ENCODE data around the gene CUZD1. TPM values are rescaled to one million over a fixed set of nuclear protein-coding genes. Genes with fewer than 3 reads are reported as not detected.

The CUZD1 gene
- polyA plus RNA-seq, 2 donors = 0.32 to 1.3 TPM

- Histone ChIP-seq H3K27me3 (ENCODE audit: control insufficient read depth in 1 of 2, insufficient read depth in 2 of 2, low read length in 2 of 2) (no peaks in the 10 kb centered on the region), H3K9me3 (ENCODE audit: control insufficient read depth in 2 of 2, insufficient read depth in 1 of 2, low read depth in 1 of 2, low read length in 1 of 2) (no peaks in the 10 kb centered on the region), H3K36me3 (ENCODE audit: control insufficient read depth in 2 of 2, insufficient read depth in 2 of 2, low read length in 1 of 2) (peaks cover 0 to 2% of the 10 kb centered on the region in 2 donors), H3K27ac (ENCODE audit: low read depth in 2 of 2, low read length in 1 of 2) (no peak overlapping the region), H3K4me1 (ENCODE audit: control insufficient read depth in 2 of 2, insufficient read depth in 2 of 2, low read length in 1 of 2) (no peaks in the 10 kb centered on the region), H3K4me3 (ENCODE audit: low read depth in 1 of 2, low read length in 2 of 2) (no peak overlapping the region)
- WGBS, 2 donors = 90 to 92% methylated on average over 1 of the region's 1 CpG
These were observed 11.2 kb upstream of the CUZD1 start for GRCh38 chr10:122856902-122857301.

GRCh38 chr10:122855745-122856144 is 10.1 kb upstream of the CUZD1 start:
- Histone ChIP-seq H3K4me3 (ENCODE audit: low read depth in 1 of 2, low read length in 2 of 2) (no peak overlapping the region), H3K36me3 (ENCODE audit: control insufficient read depth in 2 of 2, insufficient read depth in 2 of 2, low read length in 1 of 2) (peaks cover 0 to 2% of the 10 kb centered on the region in 2 donors), H3K4me1 (ENCODE audit: control insufficient read depth in 2 of 2, insufficient read depth in 2 of 2, low read length in 1 of 2) (no peaks in the 10 kb centered on the region), H3K9me3 (ENCODE audit: control insufficient read depth in 2 of 2, insufficient read depth in 1 of 2, low read depth in 1 of 2, low read length in 1 of 2) (no peaks in the 10 kb centered on the region), H3K27me3 (ENCODE audit: control insufficient read depth in 1 of 2, insufficient read depth in 2 of 2, low read length in 2 of 2) (no peaks in the 10 kb centered on the region), H3K27ac (ENCODE audit: low read depth in 2 of 2, low read length in 1 of 2) (no peak overlapping the region)
- WGBS, 2 donors = 69 to 80% methylated on average over 3 of the region's 3 CpGs

GRCh38 chr10:122854648-122855047 is 9.0 kb upstream of the CUZD1 start:
- Histone ChIP-seq H3K27ac (ENCODE audit: low read depth in 2 of 2, low read length in 1 of 2) (no peak overlapping the region), H3K36me3 (ENCODE audit: control insufficient read depth in 2 of 2, insufficient read depth in 2 of 2, low read length in 1 of 2) (peaks cover 0 to 4% of the 10 kb centered on the region in 2 donors), H3K4me3 (ENCODE audit: low read depth in 1 of 2, low read length in 2 of 2) (no peak overlapping the region), H3K9me3 (ENCODE audit: control insufficient read depth in 2 of 2, insufficient read depth in 1 of 2, low read depth in 1 of 2, low read length in 1 of 2) (no peaks in the 10 kb centered on the region), H3K4me1 (ENCODE audit: control insufficient read depth in 2 of 2, insufficient read depth in 2 of 2, low read length in 1 of 2) (no peaks in the 10 kb centered on the region), H3K27me3 (ENCODE audit: control insufficient read depth in 1 of 2, insufficient read depth in 2 of 2, low read length in 2 of 2) (no peaks in the 10 kb centered on the region)
- 85% methylated on average over 5 of the region's 5 CpGs for WGBS, 2 donors

GRCh38 chr10:122853665-122854313 is 8.1 kb upstream of the CUZD1 start:
- no peak overlapping the region for H3K4me3 ChIP-seq (ENCODE audit: low read depth in 1 of 2, low read length in 2 of 2)
- 86 to 87% methylated on average over 1 of the region's 1 CpG for WGBS, 2 donors
- peaks cover 0 to 4% of the 10 kb centered on the region in 2 donors for H3K36me3 ChIP-seq (ENCODE audit: control insufficient read depth in 2 of 2, insufficient read depth in 2 of 2, low read length in 1 of 2)
- no peaks in the 10 kb centered on the region for H3K4me1 ChIP-seq (ENCODE audit: control insufficient read depth in 2 of 2, insufficient read depth in 2 of 2, low read length in 1 of 2)
- no peak overlapping the region for H3K27ac ChIP-seq (ENCODE audit: low read depth in 2 of 2, low read length in 1 of 2)
- no peaks in the 10 kb centered on the region for H3K9me3 ChIP-seq (ENCODE audit: control insufficient read depth in 2 of 2, insufficient read depth in 1 of 2, low read depth in 1 of 2, low read length in 1 of 2)
- no peaks in the 10 kb centered on the region for H3K27me3 ChIP-seq (ENCODE audit: control insufficient read depth in 1 of 2, insufficient read depth in 2 of 2, low read length in 2 of 2)

DNA sequence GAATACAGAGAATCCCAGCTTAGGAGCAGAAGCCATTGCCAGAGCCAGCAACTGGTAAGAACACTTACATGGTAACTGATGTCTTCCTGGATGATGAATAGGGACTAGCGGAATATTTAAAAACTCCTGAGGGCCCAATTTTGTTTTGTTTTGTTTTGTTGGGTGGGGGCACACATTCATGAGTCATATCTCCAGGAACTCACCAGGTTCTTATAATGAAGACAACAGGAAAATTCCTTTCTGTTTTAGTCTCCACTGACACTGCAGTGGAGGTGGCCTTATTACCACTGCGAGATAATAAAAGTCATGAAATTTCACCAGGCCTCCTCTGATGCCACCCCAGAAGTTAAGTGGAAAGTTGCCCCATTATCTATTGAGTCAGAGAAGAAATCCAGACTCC is 6.6 kb upstream of the CUZD1 start:
- 85 to 86% methylated on average over 2 of the region's 2 CpGs for WGBS, 2 donors
- H3K27ac ChIP-seq (ENCODE audit: low read depth in 2 of 2, low read length in 1 of 2) = no peak overlapping the region
- H3K4me1 ChIP-seq (ENCODE audit: control insufficient read depth in 2 of 2, insufficient read depth in 2 of 2, low read length in 1 of 2) = no peaks in the 10 kb centered on the region
- no peaks in the 10 kb centered on the region for H3K9me3 ChIP-seq (ENCODE audit: control insufficient read depth in 2 of 2, insufficient read depth in 1 of 2, low read depth in 1 of 2, low read length in 1 of 2)
- H3K27me3 ChIP-seq (ENCODE audit: control insufficient read depth in 1 of 2, insufficient read depth in 2 of 2, low read length in 2 of 2) = no peaks in the 10 kb centered on the region
- H3K36me3 ChIP-seq (ENCODE audit: control insufficient read depth in 2 of 2, insufficient read depth in 2 of 2, low read length in 1 of 2) = peaks cover 0 to 7% of the 10 kb centered on the region in 2 donors
- no peak overlapping the region for H3K4me3 ChIP-seq (ENCODE audit: low read depth in 1 of 2, low read length in 2 of 2)

DNA sequence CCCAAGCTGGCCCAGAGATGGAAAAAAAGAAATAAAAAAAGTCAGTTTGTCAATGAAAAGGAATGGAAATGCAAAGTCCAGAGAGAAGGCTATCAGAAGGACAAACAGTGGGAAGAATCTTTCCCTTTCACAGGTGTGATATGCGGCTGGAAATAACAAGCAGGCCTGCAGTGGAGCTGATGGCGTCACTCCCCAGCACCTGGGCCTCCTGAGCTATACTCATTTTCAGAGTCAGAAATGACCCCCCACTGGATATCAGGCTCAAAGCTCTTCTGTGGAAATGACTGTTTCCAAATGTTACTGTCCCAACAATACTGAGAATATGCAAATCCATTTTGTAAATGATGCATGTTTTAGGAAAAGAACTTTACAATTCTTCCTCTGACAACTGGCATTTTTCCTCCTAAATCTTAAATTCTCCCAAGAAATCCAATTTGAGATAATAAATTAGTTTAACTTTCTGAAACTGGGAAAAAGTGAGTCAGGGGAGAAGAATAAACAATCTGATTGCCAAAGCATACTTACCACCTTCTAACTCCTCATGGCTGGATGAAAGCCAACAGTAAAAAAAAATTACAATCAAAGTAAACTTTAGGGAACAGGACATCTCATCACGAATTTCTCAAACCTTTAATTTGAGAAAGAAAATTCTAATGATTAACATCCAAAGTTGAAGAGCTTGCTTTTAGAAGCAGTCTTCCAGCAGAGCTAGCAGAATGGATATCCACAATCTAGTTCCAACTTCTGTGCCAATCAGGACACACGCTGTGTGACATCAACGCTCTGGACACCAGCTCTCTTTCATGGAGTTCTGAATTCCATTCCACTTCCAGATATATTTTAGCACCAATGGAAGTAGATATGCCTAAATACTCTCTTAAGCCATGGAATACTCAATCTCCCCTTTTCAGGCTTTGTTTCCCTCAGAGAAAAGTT is 5.3 kb upstream of the CUZD1 start:
- Histone ChIP-seq H3K36me3 (ENCODE audit: control insufficient read depth in 2 of 2, insufficient read depth in 2 of 2, low read length in 1 of 2) (peaks cover 0 to 7% of the 10 kb centered on the region in 2 donors), H3K27me3 (ENCODE audit: control insufficient read depth in 1 of 2, insufficient read depth in 2 of 2, low read length in 2 of 2) (no peaks in the 10 kb centered on the region), H3K4me3 (ENCODE audit: low read depth in 1 of 2, low read length in 2 of 2) (no peak overlapping the region), H3K9me3 (ENCODE audit: control insufficient read depth in 2 of 2, insufficient read depth in 1 of 2, low read depth in 1 of 2, low read length in 1 of 2) (no peaks in the 10 kb centered on the region), H3K4me1 (ENCODE audit: control insufficient read depth in 2 of 2, insufficient read depth in 2 of 2, low read length in 1 of 2) (no peaks in the 10 kb centered on the region), H3K27ac (ENCODE audit: low read depth in 2 of 2, low read length in 1 of 2) (no peak overlapping the region)
- WGBS, 2 donors = 72 to 81% methylated on average over 5 of the region's 5 CpGs

GRCh38 chr10:122849900-122850605 is 4.4 kb upstream of the CUZD1 start:
- Histone ChIP-seq H3K36me3 (ENCODE audit: control insufficient read depth in 2 of 2, insufficient read depth in 2 of 2, low read length in 1 of 2) (peaks cover 0 to 7% of the 10 kb centered on the region in 2 donors), H3K4me3 (ENCODE audit: low read depth in 1 of 2, low read length in 2 of 2) (no peak overlapping the region), H3K9me3 (ENCODE audit: control insufficient read depth in 2 of 2, insufficient read depth in 1 of 2, low read depth in 1 of 2, low read length in 1 of 2) (no peaks in the 10 kb centered on the region), H3K27me3 (ENCODE audit: control insufficient read depth in 1 of 2, insufficient read depth in 2 of 2, low read length in 2 of 2) (no peaks in the 10 kb centered on the region), H3K27ac (ENCODE audit: low read depth in 2 of 2, low read length in 1 of 2) (no peak overlapping the region), H3K4me1 (ENCODE audit: control insufficient read depth in 2 of 2, insufficient read depth in 2 of 2, low read length in 1 of 2) (no peaks in the 10 kb centered on the region)
- 73 to 85% methylated on average over 12 of the region's 12 CpGs for WGBS, 2 donors

GRCh38 chr10:122849090-122849489 is 3.4 kb upstream of the CUZD1 start:
- no peaks in the 10 kb centered on the region for H3K4me1 ChIP-seq (ENCODE audit: control insufficient read depth in 2 of 2, insufficient read depth in 2 of 2, low read length in 1 of 2)
- H3K27ac ChIP-seq (ENCODE audit: low read depth in 2 of 2, low read length in 1 of 2) = no peak overlapping the region
- H3K4me3 ChIP-seq (ENCODE audit: low read depth in 1 of 2, low read length in 2 of 2) = no peak overlapping the region
- no peaks in the 10 kb centered on the region for H3K9me3 ChIP-seq (ENCODE audit: control insufficient read depth in 2 of 2, insufficient read depth in 1 of 2, low read depth in 1 of 2, low read length in 1 of 2)
- WGBS, 2 donors = 69 to 78% methylated on average over 2 of the region's 2 CpGs
- no peaks in the 10 kb centered on the region for H3K27me3 ChIP-seq (ENCODE audit: control insufficient read depth in 1 of 2, insufficient read depth in 2 of 2, low read length in 2 of 2)
- peaks cover 0 to 7% of the 10 kb centered on the region in 2 donors for H3K36me3 ChIP-seq (ENCODE audit: control insufficient read depth in 2 of 2, insufficient read depth in 2 of 2, low read length in 1 of 2)

GRCh38 chr10:122847782-122848604 is 2.3 kb upstream of the CUZD1 start:
- Histone ChIP-seq H3K27me3 (ENCODE audit: control insufficient read depth in 1 of 2, insufficient read depth in 2 of 2, low read length in 2 of 2) (no peaks in the 10 kb centered on the region), H3K9me3 (ENCODE audit: control insufficient read depth in 2 of 2, insufficient read depth in 1 of 2, low read depth in 1 of 2, low read length in 1 of 2) (no peaks in the 10 kb centered on the region), H3K4me1 (ENCODE audit: control insufficient read depth in 2 of 2, insufficient read depth in 2 of 2, low read length in 1 of 2) (no peaks in the 10 kb centered on the region), H3K27ac (ENCODE audit: low read depth in 2 of 2, low read length in 1 of 2) (no peak overlapping the region), H3K4me3 (ENCODE audit: low read depth in 1 of 2, low read length in 2 of 2) (no peak overlapping the region), H3K36me3 (ENCODE audit: control insufficient read depth in 2 of 2, insufficient read depth in 2 of 2, low read length in 1 of 2) (peaks cover 0 to 7% of the 10 kb centered on the region in 2 donors)
- 86% methylated on average over 12 of the region's 12 CpGs for WGBS, 2 donors

All from esophagus (tissue), 2 donors.